Choroid plexus epithelial cell (primary cell): Measurements from ENCODE around the gene HES4.

Experiments used
- DNase-seq: peaks from one replicate; pipeline ENCODE4 v3.0.0-alpha.2; 2010; ENCODE audit warnings: low read depth
- H3K4me3 ChIP-seq: 2 replicates; pipeline ENCODE4 v1.5.1; 2011; ENCODE audit warnings: low read depth, mild to moderate bottlenecking, control low read depth, low read length, moderate library complexity
- TF ChIP-seq, protein P1 (sequence below): conservative IDR thresholded peaks from 2 replicates; pipeline ENCODE4 v1.5.1; 2011; ENCODE audit warnings: low read depth, mild to moderate bottlenecking, control low read depth, inconsistent platforms, low read length, moderate library complexity

HES4 gene

GRCh38 chr1:974293-974640 lies 25.6 kb downstream of the HES4 start:
- no peak overlapping the region for H3K4me3 ChIP-seq
- TF ChIP-seq, protein P1, sequence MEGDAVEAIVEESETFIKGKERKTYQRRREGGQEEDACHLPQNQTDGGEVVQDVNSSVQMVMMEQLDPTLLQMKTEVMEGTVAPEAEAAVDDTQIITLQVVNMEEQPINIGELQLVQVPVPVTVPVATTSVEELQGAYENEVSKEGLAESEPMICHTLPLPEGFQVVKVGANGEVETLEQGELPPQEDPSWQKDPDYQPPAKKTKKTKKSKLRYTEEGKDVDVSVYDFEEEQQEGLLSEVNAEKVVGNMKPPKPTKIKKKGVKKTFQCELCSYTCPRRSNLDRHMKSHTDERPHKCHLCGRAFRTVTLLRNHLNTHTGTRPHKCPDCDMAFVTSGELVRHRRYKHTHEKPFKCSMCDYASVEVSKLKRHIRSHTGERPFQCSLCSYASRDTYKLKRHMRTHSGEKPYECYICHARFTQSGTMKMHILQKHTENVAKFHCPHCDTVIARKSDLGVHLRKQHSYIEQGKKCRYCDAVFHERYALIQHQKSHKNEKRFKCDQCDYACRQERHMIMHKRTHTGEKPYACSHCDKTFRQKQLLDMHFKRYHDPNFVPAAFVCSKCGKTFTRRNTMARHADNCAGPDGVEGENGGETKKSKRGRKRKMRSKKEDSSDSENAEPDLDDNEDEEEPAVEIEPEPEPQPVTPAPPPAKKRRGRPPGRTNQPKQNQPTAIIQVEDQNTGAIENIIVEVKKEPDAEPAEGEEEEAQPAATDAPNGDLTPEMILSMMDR, result no peak
- no peak for DNase-seq

GRCh38 chr1:973459-974292 lies 26.2 kb downstream of the HES4 start:
- no peak for DNase-seq
- H3K4me3 ChIP-seq, result no peak overlapping the region
- TF ChIP-seq, protein P1, result no peak

- TF ChIP-seq, protein P1, result no peak
- no peak overlapping the region for H3K4me3 ChIP-seq
- no peak for DNase-seq
Observed at GRCh38 chr1:972726-973458, 27.0 kb downstream of the HES4 start.

DNA sequence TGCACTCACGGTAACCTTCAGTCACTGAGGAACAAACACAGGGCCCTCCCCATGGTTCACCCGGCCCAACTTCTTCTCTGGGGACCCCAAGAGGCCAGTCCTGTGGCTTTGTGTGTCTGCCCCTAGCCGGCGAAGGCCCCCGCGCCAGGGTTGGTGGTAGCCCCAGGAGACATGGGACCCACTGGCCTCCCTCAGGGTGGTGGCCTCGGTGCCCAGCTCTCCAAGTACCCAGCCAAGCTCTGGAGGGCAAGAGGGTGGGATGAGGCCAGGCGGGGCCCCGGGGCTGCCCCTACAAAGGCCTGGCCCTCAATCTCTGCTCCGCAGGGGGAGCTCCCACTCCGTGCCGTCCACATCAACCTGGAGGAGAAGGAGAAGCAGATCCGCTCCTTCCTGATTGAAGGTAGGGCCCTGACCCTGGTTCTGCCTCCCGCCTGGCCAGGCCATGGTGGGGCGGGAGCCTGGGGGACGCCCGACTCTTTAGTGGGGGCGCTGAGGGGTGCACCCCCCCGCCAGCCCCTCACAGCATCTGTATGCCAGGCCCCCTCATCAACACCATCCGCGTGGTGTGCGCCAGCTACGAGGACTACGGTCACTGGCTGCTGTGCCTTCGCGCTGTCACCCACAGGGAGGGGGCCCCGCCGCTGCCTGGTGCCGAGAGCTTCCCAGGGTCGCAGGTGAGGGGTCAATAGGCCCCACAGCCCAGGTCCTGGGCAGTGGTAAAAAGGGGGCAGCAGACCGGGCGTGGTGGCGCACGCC lies 28.0 kb downstream of the HES4 start:
- H3K4me3 ChIP-seq, result no peak overlapping the region
- TF ChIP-seq, protein P1, result no peak
- no peak for DNase-seq

GRCh38 chr1:970973-971730 lies 28.7 kb downstream of the HES4 start:
- TF ChIP-seq, protein P1, result no peak
- no peak for DNase-seq
- H3K4me3 ChIP-seq, result no peak overlapping the region

- DNase-seq, result no peak
- TF ChIP-seq, protein P1, result no peak
Observed at GRCh38 chr1:970242-970972, 29.5 kb downstream of the HES4 start.

More at GRCh38 chr1:970242-970972, 29.5 kb downstream of the HES4 start:
- H3K4me3 ChIP-seq, result no peak overlapping the region
